Purkinje cell (primary cell): Measurements from ENCODE around the gene WDR1. TPM values are rescaled to one million over a fixed set of nuclear protein-coding genes. Genes with fewer than 3 reads are reported as not detected.

Source experiments
- polyA plus RNA-seq: library from polyadenylated mRNA; unstranded; fragments of >200 nt; fragmentation: Nextera tagmentation; gene quantifications from 2 replicates; pipeline ENCODE4 v1.2.1, GENCODE V29; 2014

Gene WDR1
- polyA plus RNA-seq: 25.4 and 26.9 TPM in 2 replicates

GRCh38 chr4:10116569-10117358 lies at the start of gene WDR1:
TSS of gene WDR1 (minus strand) at chr4:10116799. CDS start at chr4:10116666, 133 bp downstream.

Other genes with a start within 250 kb of the WDR1 start
- not detected in 2 replicates for gene SLC2A9, start 95.3 kb downstream of the WDR1 start, polyA plus RNA-seq